HS-27A (cell line): ENCODE data around the gene AK1.

Experiments
- DNase-seq: peaks from one replicate; pipeline ENCODE4 v3.0.0-alpha.2; 2012; ENCODE audit warnings: low read depth, missing footprints

The AK1 gene

DNA sequence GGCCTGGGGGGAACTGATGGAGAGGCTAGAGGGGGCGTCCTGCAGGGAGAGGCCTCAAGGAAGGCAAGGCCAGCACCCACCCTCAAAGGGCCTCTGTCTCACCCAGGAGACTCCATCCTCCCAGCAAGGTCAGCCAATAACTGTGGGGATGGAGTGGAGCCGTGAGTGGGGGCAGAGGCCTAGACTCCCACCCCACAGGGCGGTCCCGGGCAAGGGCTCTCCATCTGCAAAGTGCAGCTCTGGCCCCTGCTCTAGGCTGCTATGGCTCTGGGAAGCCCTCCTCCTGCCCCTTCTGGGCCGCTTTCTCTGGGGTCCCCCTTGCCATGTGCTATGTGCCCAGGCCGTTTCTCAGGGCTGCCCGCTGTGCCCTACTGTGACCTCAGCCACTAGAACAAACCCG lies 60.7 kb downstream of the AK1 start:
- DNase-seq: no peak
